GM12878 (cell line): ENCODE data around the gene MOXD1. TPM values are rescaled to one million over a fixed set of nuclear protein-coding genes. Genes with fewer than 3 reads are reported as not detected.

Experiments used
- ATAC-seq: fragments of 200-7000 bp; cut with Tn5 transposase; 3 replicates; pipeline ENCODE4 v1.9.1; 2020; ENCODE audit warnings: mild to moderate bottlenecking, moderate library complexity
- BruUV-seq: library from RNA; stranded (reverse); fragments of 400-500 nt; replicated peaks from 2 replicates; lab custom pipeline; 2021; lab: Mats Ljungman, UMichigan
- CTCF ChIA-PET: fragments of 300-600 bp; sonication (Branson Sonifier 250); formaldehyde crosslinking; extraction: SDS; loops from one replicate; lab custom pipeline; 2021; ENCODE audit warnings: inconsistent platforms; lab: Yijun Ruan, JAX
- POLR2A ChIA-PET: fragments of 350-600 bp; formaldehyde crosslinking; extraction: SDS; loops from one replicate; lab custom pipeline; 2021; ENCODE audit warnings: inconsistent platforms; lab: Charles Lee
- RAD21 ChIA-PET: fragments of 300-600 bp; sonication (Branson Sonifier 250); formaldehyde crosslinking; loops from one replicate; lab custom pipeline; 2023; ENCODE audit warnings: antibody characterized with exemption; ENCODE audit not compliant: unreplicated experiment; lab: Charles Lee
- SMC1A ChIA-PET: fragments of 300-600 bp; sonication (Branson Sonifier 250); formaldehyde crosslinking; loops from one replicate; lab custom pipeline; 2023; ENCODE audit not compliant: unreplicated experiment, uncharacterized antibody; lab: Charles Lee
- DNase-seq: peaks from one replicate; pipeline ENCODE4 v3.0.0-alpha.2; 2011; ENCODE audit warnings: low read depth, low spot score
- FAIRE-seq: peaks from 3 replicates; lab custom pipeline; 2011; peaks lifted over from hg19 to GRCh38; lab: Jason Lieb, UNC
- H2AFZ ChIP-seq: 2 replicates; pipeline ENCODE4 v1.6.0; 2011; ENCODE audit warnings: low read depth, low read length, control low read depth; ENCODE audit not compliant: control insufficient read depth
- H3K27ac ChIP-seq: 2 replicates; pipeline ENCODE4 v1.5.1; 2011; ENCODE audit warnings: control low read depth; ENCODE audit not compliant: control insufficient read depth, insufficient read depth
- H3K27me3 ChIP-seq, 2 experiments: replicated peaks in 1 of 2; 2 replicates each; pipeline versions ENCODE4 v1.6.0 to v1.6.1; 2011; ENCODE audit warnings: low read length in 1 of 2; ENCODE audit not compliant: control insufficient read depth in 2 of 2, insufficient read depth in 2 of 2
- H3K36me3 ChIP-seq, 2 experiments: 2 replicates each; pipeline ENCODE4 v1.5.1; 2011; ENCODE audit warnings: low read length in 1 of 2; ENCODE audit not compliant: control insufficient read depth in 2 of 2, insufficient read depth in 2 of 2
- H3K4me1 ChIP-seq: 2 replicates; pipeline ENCODE4 v1.6.1; 2011; ENCODE audit warnings: mild to moderate bottlenecking, low read length, moderate library complexity, mixed read lengths; ENCODE audit not compliant: control insufficient read depth, insufficient read depth
- H3K4me2 ChIP-seq: 2 replicates; pipeline ENCODE4 v1.6.0; 2011; ENCODE audit warnings: control low read depth; ENCODE audit not compliant: control insufficient read depth, insufficient read depth
- H3K4me3 ChIP-seq: fragments of 200-600 bp; sonication (generic); 2 replicates; pipeline ENCODE4 v1.5.1; 2016
- H3K79me2 ChIP-seq: 2 replicates; pipeline ENCODE4 v1.6.0; 2011; ENCODE audit warnings: low read length; ENCODE audit not compliant: control insufficient read depth, insufficient read depth
- H3K9ac ChIP-seq: 2 replicates; pipeline ENCODE4 v1.8.0; 2011; ENCODE audit warnings: low read length, control low read depth, mixed read lengths; ENCODE audit not compliant: control insufficient read depth, insufficient read depth
- H3K9me3 ChIP-seq: replicated peaks from 3 replicates; pipeline ENCODE4 v1.5.1; 2011; ENCODE audit warnings: mild to moderate bottlenecking, low read length; ENCODE audit not compliant: control insufficient read depth, insufficient read depth
- H4K20me1 ChIP-seq: 2 replicates; pipeline ENCODE4 v1.6.0; 2011; ENCODE audit not compliant: control insufficient read depth, insufficient read depth
- BCL3 ChIP-seq: IDR thresholded peaks from 2 replicates; pipeline ENCODE4 v1.6.1; 2011; ENCODE audit warnings: borderline replicate concordance, low read depth, mild to moderate bottlenecking, moderate library complexity, low read length; ENCODE audit not compliant: insufficient read depth, poor library complexity, severe bottlenecking
- CBX3 ChIP-seq: fragments of 200-600 bp; sonication (generic); IDR thresholded peaks from 2 replicates; pipeline ENCODE4 v1.6.1; 2016; ENCODE audit warnings: low read depth, borderline replicate concordance
- ESRRA ChIP-seq: IDR thresholded peaks from 2 replicates; pipeline ENCODE4 v1.6.1; 2012; ENCODE audit warnings: mild to moderate bottlenecking, low read length, improper control_type of control experiment
- GATAD2B ChIP-seq: fragments of 450-650 bp; conservative IDR thresholded peaks from 2 replicates; pipeline ENCODE4 v1.6.1; 2017; ENCODE audit warnings: low read depth, mild to moderate bottlenecking, moderate library complexity
- IRF3 ChIP-seq: fragments of 450-650 bp; IDR thresholded peaks from 2 replicates; pipeline ENCODE4 v1.6.1; 2014; ENCODE audit warnings: mild to moderate bottlenecking
- JUNB ChIP-seq: IDR thresholded peaks from 2 replicates; pipeline ENCODE4 v1.6.1; 2016; ENCODE audit warnings: antibody characterized with exemption, mild to moderate bottlenecking
- NFIC ChIP-seq: IDR thresholded peaks from 2 replicates; pipeline ENCODE4 v1.6.1; 2012; ENCODE audit warnings: low read depth, mild to moderate bottlenecking, inconsistent platforms, low read length, moderate library complexity
- NFYB ChIP-seq: IDR thresholded peaks from 2 replicates; pipeline ENCODE4 v1.6.1; 2011; ENCODE audit warnings: low read depth, mild to moderate bottlenecking, low read length, improper control_type of control experiment, moderate library complexity; ENCODE audit not compliant: insufficient read depth
- NR2F1 ChIP-seq: fragments of 450-650 bp; conservative IDR thresholded peaks from 2 replicates; pipeline ENCODE4 v1.6.1; 2017; ENCODE audit warnings: mild to moderate bottlenecking
- NRF1 ChIP-seq: conservative IDR thresholded peaks from 2 replicates; pipeline ENCODE4 v1.6.1; 2011; ENCODE audit warnings: mild to moderate bottlenecking, low read depth, low read length, improper control_type of control experiment
- POLR2A ChIP-seq: IDR thresholded peaks from 2 replicates; pipeline ENCODE4 v1.6.1; 2011; ENCODE audit warnings: low read depth, mild to moderate bottlenecking, low read length
- REST ChIP-seq: IDR thresholded peaks from 2 replicates; pipeline ENCODE4 v1.6.1; 2012; ENCODE audit warnings: mild to moderate bottlenecking, low read depth, low read length
- SRF ChIP-seq, 2 experiments: IDR thresholded peaks; 2 replicates each; pipeline ENCODE4 v1.6.1; 2011; ENCODE audit warnings: low read depth in 2 of 2, low read length in 2 of 2, mild to moderate bottlenecking in 1 of 2, moderate library complexity in 1 of 2
- STAT1 ChIP-seq: fragments of 450-650 bp; conservative IDR thresholded peaks from 2 replicates; pipeline ENCODE4 v1.6.1; 2014; ENCODE audit warnings: antibody characterized with exemption, mild to moderate bottlenecking
- YY1 ChIP-seq: IDR thresholded peaks from 2 replicates; pipeline ENCODE4 v1.6.1; 2011; ENCODE audit warnings: low read depth, mild to moderate bottlenecking, low read length
- ZNF217 ChIP-seq: fragments of 450-650 bp; IDR thresholded peaks from 2 replicates; pipeline ENCODE4 v1.6.1; 2017; ENCODE audit warnings: antibody characterized with exemption, mild to moderate bottlenecking
- ZNF274 ChIP-seq: IDR thresholded peaks from one replicate; pipeline ENCODE4 v1.8.0; 2011; ENCODE audit not compliant: insufficient read length, insufficient read depth
- WGBS: methylation state at CpG from one replicate; pipeline ENCODE4 v1.1.6; 2016; ENCODE audit warnings: low lambda C conversion rate; ENCODE audit not compliant: insufficient replicate concordance, insufficient coverage; ENCODE audit errors: missing lambda C conversion rate; 5-methylcytosine and 5-hydroxymethylcytosine counted together
- in situ Hi-C: fragments of 300-500 bp; cut with MboI; formaldehyde crosslinking; loops from 9 replicates; pipeline ENCODE4 v1.14.3; 2018; ENCODE audit warnings: mixed read lengths
- intact Hi-C: fragments of 100-400 bp; cut with micrococcal nuclease; formaldehyde crosslinking; loops from one replicate; pipeline ENCODE4 v1.14.2; 2022; ENCODE audit not compliant: unreplicated experiment
- polyA plus RNA-seq, 11 experiments: library from polyadenylated mRNA; depleted of rRNA in 4 of 11; unstranded in 6 of 11; stranded (reverse) in 5 of 11; fragments of >200 nt; fragmentation: Nextera tagmentation in 4 of 11; fragmentation: Illumina TruSeq in 1 of 11; extraction: Ambion mirVana in 4 of 11; extraction: Trizol in 1 of 11; gene quantifications; 1 replicate in 1 of 11; 2 replicates in 10 of 11; pipeline versions ENCODE4 v1.2.1 to v1.2.3, GENCODE V29; 2011 to 2016; ENCODE audit warnings: inconsistent platforms in 2 of 11, missing spikeins in 2 of 11, low read depth in 1 of 11
- total RNA-seq, 4 experiments: library from RNA; depleted of rRNA in 3 of 4; stranded (reverse); fragments of >200 nt in 3 of 4; fragmentation: Illumina TruSeq in 1 of 4; extraction: Trizol in 1 of 4; gene quantifications; 2 replicates each; pipeline versions ENCODE4 v1.2.1 to v1.2.3, GENCODE V29; 2013 to 2021

The MOXD1 gene
- total and polyA plus RNA-seq, 10 of the 15 experiments (the other 5 are each of a cell fraction or from before 2014, with no cell fraction given): 0.03 to 2.1 (median 0.64) TPM

GRCh38 chr6:132280436-132280835, 120.8 kb downstream of the MOXD1 start:
- Histone ChIP-seq H3K27ac (no peak overlapping the region), H3K4me1 (no peaks in the 10 kb centered on the region), H3K9me3 (no peaks in the 10 kb centered on the region), H3K4me3 (no peak overlapping the region), H3K79me2 (no peaks in the 10 kb centered on the region), H3K36me3 (no peaks in the 10 kb centered on the region), H3K4me2 (no peak overlapping the region), H4K20me1 (no peaks in the 10 kb centered on the region), H3K27me3 (peaks cover 0 to 3% of the 10 kb centered on the region in 2 experiments; a peak in 1 of 4 replicates), H2AFZ (no peak overlapping the region), H3K9ac (no peak overlapping the region)
- DNase-seq (no peak), FAIRE-seq (no peak), ATAC-seq (no peak)
- 67% methylated on average over 8 of the region's 8 CpGs for WGBS
- ChIA-PET SMC1A (interaction anchor here (0.7 to 4.2 kb wide), 39 partner anchors 9 to 759 kb away, joined by 3 to 113 read pairs (median 5); partner anchors contain the start of genes SLC18B1 and STX7), RAD21 (interaction anchor here (0.5 to 4.4 kb wide), 31 partner anchors 8 to 518 kb away, joined by 3 to 77 read pairs (median 4); partner anchors contain the start of genes SLC18B1 and STX7), CTCF (interaction anchor here (0.6 to 15.9 kb wide), 80 partner anchors 12 to 670 kb away, joined by 3 to 462 read pairs (median 6); partner anchors contain the start of genes STX7 and TAAR1), POLR2A (interaction anchor here (0.9 kb wide), 1 partner anchor 9 kb away, joined by 3 read pairs; no protein-coding TSS in a partner anchor)
- in situ Hi-C loops (no loop called here), intact Hi-C loops (loop anchor here (1.0 to 10.0 kb wide), 2 partner anchors 177 to 384 kb away; no protein-coding TSS in a partner anchor)
- no TSS peak for BruUV-seq
- TF ChIP-seq POLR2A (no peak), SRF (IDR thresholded peaks at IDR 0.05; ENCODE audit: low read depth in 2 of 2, low read length in 2 of 2) (no peak), ZNF217 (no peak), YY1 (no peak), ESRRA (no peak), IRF3 (no peak), NRF1 (no peak), ZNF274 (no peak), JUNB (no peak), CBX3 (no peak), REST (no peak), GATAD2B (no peak), NR2F1 (no peak), NFIC (no peak), BCL3 (no peak), NFYB (no peak), STAT1 (no peak)
- TF ChIP-seq, all 136 proteins: peak for 0
